Right ventricle myocardium superior (tissue), 1 donor: ENCODE measurements around the gene LGALS8. TPM values are rescaled to one million over a fixed set of nuclear protein-coding genes. Genes with fewer than 3 reads are reported as not detected.

Experiments
- ATAC-seq: fragments of 200-7000 bp; cut with Tn5 transposase; one replicate; pipeline ENCODE4 v1.9.1; 2020; ENCODE audit warnings: mild to moderate bottlenecking; ENCODE audit not compliant: poor library complexity
- DNase-seq: peaks from one replicate; pipeline ENCODE4 v3.0.0-alpha.2; 2020
- intact Hi-C: fragments of 100-400 bp; cut with DNase I; formaldehyde crosslinking; loops from one replicate; pipeline ENCODE4 v1.11.2; 2022
- total RNA-seq: library from RNA; stranded (reverse); fragmentation: NEBNext Ultra II Directional; extraction: Animal tissue kit (Norgen Biotek cat#: 25700); gene quantifications from one replicate; pipeline ENCODE4 v1.2.1, GENCODE V29; 2021
- donor health status: DM: no; HTN: yes; CAD: no; lungs with severe emphysema.

The LGALS8 gene
- total RNA-seq, 1 donor from 2014 or later, result 78.2 TPM

DNA sequence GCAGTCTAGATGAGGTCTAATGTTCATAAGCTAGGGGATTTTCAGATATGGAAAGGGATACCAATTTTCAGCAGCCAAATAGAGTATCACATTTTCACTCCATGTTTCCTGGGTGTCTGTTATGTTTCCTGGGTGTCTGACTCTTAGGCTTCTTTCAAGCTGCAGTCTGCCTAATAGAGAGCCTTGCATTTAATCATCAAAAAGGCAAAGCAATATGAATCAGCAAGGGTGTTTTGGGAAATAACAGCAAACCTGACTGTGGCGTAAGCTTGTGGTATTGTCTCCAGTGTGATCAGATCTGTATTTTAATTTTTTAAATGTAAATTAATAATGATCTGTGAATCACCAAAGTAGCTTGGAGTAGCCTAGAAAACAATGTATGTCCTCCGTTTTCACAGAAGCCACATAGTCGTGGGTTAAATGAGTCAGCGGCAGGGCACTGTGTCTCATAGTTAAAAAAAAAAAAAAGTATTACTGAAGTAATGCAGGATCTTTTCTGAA lies 10.4 kb downstream of the LGALS8 start:
- DNase-seq, result no peak
- intact Hi-C loops, result loop anchor here (10.0 kb wide), 1 partner anchor 429 kb away; no protein-coding TSS in a partner anchor
- ATAC-seq, result no peak

- DNase-seq, result no peak
- intact Hi-C loops, result loop anchor here (10.0 kb wide), 1 partner anchor 430 kb away; no protein-coding TSS in a partner anchor
- ATAC-seq, result no peak
Observed at GRCh38 chr1:236535190-236535589, 11.4 kb downstream of the LGALS8 start.

DNA sequence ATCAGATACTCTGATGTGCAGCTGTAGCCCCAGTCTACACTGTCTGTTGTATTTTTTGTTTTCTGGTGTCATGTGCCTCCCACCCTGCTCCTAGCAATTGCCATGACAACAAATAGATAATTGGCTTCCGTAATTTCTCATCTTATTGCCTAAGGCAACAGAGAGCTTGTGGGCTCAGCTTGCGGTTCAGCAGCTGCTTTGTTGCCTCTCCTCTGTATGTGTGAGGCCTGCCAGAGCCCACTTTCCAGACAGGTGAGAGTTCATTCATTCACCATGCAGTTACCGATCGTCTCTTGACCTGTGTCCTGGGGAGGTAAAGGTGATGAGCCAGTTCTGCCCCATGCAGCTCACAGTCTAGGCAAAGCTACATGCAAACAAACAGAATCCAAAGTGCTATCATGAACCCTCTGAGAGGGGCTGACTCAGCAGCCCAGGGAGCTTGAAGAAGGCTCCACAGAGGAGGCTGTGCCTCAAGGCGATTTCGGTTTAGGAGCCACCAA lies 11.9 kb downstream of the LGALS8 start:
- intact Hi-C loops, result loop anchor here (10.0 kb wide), 1 partner anchor 431 kb away; no protein-coding TSS in a partner anchor
- ATAC-seq (no peak), DNase-seq (no peak)

DNA sequence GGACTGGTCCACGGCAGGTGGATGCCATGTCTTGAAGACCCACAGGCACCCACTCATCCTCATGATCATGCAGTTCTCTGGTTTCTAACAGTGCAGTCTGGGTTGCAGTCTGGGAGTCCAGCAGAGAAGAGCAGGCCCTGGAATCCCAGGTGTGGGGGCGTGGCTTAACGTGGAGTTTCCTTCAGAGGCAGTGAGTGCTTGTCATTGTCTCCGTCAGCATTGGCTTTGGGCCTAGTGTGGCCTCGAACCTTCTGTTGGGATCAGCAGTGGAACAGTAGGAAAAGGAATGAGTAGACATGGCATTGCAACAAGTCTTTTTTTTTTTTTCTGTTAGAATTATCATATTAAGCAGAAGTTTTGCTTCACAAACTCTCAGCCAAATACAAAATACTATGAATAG lies 12.8 kb downstream of the LGALS8 start:
- ATAC-seq, result no peak
- intact Hi-C loops, result loop anchor here (10.0 kb wide), 1 partner anchor 432 kb away; no protein-coding TSS in a partner anchor

DNA sequence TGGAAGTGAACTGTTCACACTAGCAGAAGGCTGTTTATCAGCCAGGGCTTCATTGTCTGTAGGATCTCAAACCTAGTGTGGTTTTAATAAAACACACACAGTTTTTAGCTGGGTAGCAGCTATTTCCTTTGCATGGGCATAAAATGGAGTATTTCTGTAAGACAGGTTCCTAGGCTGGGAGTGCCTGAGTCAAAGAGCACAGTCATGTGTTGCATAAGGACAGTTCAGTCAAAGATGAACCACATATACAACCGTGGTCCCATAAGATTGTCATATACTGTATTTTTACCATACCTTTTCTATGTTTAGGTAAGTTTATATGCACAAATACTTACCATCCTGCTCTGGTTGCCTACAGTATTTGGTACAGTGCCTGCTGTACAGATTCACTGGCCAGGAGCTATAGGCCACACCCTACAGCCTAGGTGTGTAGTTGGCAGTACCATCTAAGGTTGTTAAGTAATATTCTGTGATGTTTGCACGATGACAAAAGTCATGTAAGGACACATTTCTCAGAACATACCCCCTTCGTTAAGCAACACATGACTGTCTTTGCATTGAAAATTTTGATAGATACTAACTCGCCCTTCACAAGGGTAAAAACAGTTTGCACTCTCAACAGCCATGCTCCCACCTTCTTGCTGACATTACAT lies 17.2 kb downstream of the LGALS8 start:
- no peak for ATAC-seq

More for the DNA sequence above, 12.8 kb downstream of the LGALS8 start:
- no peak for DNase-seq

GRCh38 chr1:236541710-236542109 lies 17.9 kb downstream of the LGALS8 start:
- intact Hi-C loops, result loop anchor here (10.0 kb wide), 1 partner anchor 53 kb away; no protein-coding TSS in a partner anchor
- no peak for DNase-seq
- ATAC-seq, result no peak

More for the DNA sequence above, 17.2 kb downstream of the LGALS8 start:
- no peak for DNase-seq
- intact Hi-C loops, result loop anchor here (10.0 kb wide), 1 partner anchor 54 kb away; no protein-coding TSS in a partner anchor

DNA sequence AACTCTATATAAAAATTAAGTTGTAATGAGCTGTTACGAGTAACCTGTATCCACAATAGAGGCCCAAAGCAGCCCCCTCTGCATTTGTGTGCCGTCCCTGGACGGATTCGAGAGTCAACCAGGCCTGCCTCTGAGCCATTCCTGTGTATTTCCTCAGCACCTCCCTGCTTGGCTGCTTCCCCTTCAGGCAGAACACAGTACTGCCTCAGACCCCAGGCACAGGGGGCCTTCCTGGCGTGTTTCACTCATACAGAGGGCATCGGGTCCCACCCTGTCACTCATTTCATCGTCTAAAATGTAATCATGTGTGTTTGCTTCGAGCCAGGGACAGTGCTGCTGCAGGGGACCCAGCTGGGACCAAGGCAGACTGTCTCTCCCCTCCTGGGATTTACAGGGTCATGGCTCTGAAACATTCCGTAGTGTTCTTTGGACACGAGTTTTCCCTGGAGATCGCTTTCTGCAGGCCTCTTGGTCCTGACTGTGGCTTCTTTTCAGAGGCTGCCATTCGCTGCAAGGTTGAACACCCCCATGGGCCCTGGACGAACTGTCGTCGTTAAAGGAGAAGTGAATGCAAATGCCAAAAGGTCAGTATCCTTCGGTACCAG lies 19.4 kb downstream of the LGALS8 start:
- no peak for ATAC-seq
- DNase-seq, result no peak
- intact Hi-C loops, result loop anchor here (10.0 kb wide), 1 partner anchor 52 kb away; no protein-coding TSS in a partner anchor

GRCh38 chr1:236545621-236546169 lies 21.9 kb downstream of the LGALS8 start:
- DNase-seq (no peak), ATAC-seq (no peak)
- intact Hi-C loops, result loop anchor here (10.0 kb wide), 1 partner anchor 49 kb away; no protein-coding TSS in a partner anchor

DNA sequence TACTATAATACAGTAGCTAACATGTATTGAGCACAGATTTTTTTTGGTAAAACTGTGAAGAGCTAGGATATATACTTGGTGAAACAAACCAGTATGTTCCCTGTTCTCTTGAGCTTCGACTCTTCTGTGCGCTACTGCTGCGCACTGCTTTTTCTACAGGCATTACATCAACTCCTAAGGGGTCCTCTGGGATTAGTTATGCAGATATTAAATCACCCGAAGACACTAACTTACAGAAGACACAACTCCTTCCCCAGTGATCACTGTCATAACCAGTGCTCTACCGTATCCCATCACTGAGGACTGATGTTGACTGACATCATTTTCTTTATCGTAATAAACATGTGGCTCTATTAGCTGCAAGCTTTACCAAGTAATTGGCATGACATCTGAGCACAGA lies 24.7 kb downstream of the LGALS8 start:
- intact Hi-C loops, result loop anchor here (10.0 kb wide), 1 partner anchor 46 kb away; no protein-coding TSS in a partner anchor
- no peak for ATAC-seq
- no peak for DNase-seq

DNA sequence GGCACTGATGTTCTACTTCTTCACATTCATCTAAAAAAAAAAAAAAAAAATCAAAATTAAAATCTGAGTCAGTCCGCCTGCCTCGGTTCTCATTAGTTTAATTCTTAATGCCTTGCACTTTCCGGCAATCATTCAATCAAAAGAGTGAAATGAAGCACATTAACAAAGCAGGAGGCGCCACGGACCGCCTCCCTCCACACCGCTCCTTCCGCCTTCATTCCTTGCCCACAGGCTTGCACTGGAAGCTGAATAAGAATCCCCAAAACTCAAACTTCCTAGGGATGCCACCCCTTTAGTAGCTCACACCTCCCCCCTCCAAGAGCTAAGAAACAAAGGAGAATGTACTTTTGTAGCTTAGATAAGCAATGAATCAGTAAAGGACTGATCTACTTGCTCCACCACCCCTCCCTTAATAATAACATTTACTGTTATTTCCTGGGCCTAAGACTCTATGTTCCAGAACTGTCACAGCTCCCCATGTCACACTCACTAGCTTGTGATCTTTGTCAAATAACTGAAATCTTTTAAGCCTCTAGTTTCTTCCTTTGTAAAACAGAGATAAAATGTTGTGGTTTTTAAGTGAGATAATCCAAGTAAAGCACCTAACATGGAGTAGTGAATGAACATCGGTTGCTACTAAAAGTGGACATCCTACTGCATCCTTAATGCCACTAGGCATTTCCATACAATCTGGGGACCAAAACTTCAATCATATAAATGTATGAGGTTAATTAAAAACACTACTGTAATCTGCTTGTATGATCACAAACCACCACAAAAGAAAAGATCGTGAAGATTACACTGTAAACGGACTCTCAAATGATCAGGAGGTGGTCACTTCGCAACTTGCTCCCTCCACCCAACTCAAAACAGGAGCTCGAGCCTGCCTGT lies 27.4 kb downstream of the LGALS8 start:
- intact Hi-C loops, result no loop called here
- ATAC-seq (no peak), DNase-seq (no peak)

DNA sequence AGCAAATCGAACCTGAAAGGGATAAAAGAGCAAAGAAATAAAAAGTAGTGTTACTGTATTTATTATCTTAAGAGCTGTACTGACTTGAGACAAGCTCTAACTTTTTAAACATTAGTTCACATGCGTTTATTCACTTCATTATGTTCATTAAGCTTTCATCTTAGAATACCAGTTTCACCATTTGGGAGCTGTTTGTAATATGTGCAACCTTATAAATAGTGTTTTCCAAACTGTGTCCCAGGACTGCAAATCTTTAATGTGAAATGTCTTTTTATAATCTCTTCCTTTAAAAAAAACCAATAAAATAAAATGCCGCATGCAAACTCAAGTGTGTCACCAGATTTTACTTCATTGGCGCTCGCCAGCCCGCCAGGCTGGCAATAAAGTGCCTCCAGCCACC lies 28.3 kb downstream of the LGALS8 start:
- intact Hi-C loops, result no loop called here
- ATAC-seq, result no peak

DNA sequence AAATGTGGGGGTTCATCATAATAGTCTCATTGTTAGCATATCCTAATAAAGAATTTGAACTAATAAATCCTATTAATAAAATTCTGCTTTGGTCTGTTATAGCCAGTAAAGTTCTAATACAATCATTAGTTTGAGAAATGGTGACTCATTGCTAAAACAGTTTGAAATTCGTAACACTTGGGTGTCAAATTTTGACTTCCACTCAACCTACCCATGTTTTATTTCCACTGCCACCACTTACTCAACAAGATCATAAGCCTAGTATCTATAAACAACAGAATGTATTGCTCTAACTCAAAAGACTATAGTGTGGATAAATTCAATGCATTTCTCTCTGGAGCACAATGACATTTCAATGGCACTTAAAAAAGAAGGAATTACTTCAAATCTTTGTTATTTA lies 29.1 kb downstream of the LGALS8 start:
- intact Hi-C loops, result no loop called here
- DNase-seq (no peak), ATAC-seq (no peak)

More for the DNA sequence above, 28.3 kb downstream of the LGALS8 start:
- DNase-seq, result no peak

DNA sequence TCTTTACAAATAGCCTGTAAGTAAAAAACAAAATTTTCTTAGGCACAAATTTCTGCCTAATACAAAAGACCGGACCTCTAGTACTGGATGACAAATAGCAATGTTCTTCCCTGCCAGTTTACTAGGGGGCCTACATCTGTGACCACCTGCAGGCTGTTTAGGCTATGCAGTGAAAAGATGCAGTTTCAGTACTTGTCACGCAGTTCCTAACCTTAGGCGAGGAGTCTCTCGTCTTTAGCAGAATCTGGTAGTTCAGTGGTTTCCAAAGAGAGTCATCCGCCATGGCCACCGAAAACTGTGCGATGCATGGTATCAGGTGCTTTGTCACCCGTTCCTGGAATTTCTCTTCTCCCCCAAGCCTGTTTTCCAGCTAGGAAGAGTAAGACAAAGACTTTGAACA lies 29.6 kb downstream of the LGALS8 start:
- intact Hi-C loops, result no loop called here
- DNase-seq (no peak), ATAC-seq (no peak)

DNA sequence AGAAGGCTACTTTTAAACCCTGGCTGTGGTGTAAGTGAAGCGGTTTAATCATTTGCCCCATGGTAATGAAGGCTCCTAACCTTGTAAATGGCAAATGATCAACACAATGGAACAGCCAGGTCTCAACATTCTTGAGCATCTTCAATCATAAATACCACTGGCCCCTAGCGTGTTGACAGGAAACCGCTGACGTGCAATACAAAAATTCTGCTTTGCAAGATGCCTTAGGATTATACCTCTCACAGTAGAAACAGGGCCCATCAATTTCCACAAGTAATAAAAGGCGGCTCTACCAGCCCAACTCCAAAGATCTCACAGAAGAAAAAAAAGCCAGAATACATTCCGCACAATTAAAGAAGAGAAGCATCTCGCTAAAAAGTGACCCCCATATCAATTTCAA lies 32.8 kb downstream of the LGALS8 start:
- DNase-seq (no peak), ATAC-seq (no peak)
- intact Hi-C loops, result no loop called here

DNA sequence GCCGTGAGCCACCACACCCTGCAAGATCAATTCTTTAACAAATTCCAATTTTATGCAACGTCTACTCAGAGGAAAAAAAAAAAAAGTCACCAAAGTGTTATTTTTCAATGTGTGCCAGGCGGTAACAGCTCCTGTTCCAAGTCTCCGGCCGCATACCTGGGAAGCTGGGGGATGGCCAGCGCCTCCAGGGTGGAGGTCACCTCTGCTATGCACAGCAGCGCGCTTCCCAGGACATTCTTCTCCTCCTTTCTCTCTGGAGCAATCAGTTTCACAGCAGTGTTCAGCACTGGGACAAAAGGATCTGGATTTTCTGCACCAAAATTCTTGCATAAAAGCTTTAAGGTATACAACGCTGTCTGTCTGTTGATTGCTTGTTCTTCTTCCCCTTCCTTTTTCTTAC lies 34.3 kb downstream of the LGALS8 start:
- DNase-seq (no peak), ATAC-seq (no peak)
- intact Hi-C loops, result no loop called here

DNA sequence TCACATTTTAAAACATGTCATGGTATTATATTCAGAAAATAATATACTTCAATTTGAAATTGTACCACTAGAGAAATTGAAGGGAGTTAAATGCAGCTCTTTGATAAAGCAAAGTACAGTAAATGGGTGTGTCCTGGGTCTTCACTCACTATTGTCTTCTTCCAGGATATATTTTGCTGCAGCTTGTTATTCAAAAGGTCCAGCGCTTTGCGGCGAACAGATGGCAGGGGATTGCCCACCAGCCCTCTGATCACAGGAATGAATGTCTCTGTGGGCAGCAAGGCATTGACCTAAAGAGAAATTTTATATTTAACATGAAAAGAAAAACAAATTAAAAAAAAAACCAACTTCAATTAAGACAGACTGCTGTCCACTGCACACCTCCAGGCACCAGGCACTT lies 35.1 kb downstream of the LGALS8 start:
- no peak for ATAC-seq
- intact Hi-C loops, result no loop called here
- no peak for DNase-seq

- ATAC-seq, result no peak
- intact Hi-C loops, result no loop called here
- no peak for DNase-seq
Observed at GRCh38 chr1:236560213-236560771, 36.5 kb downstream of the LGALS8 start.

DNA sequence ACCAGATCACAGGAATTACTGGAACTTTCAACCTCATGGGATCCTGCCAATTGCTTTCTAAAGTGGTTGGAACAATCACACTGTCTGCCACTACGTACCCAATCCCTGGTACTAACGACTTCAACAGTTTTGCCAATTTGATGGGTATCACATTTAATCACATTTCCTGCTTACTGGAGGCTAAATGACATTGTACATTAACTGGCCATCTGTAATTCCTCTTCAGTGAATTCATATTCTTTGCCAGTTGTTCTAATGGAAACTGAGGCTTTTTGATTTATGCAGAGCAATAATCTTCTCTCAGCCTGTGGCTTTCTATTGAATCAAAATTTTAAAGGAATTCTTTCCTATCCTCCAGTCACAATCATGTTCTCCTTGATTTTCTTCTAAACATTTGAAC lies 38.2 kb downstream of the LGALS8 start:
- DNase-seq, result no peak
- intact Hi-C loops, result no loop called here
- no peak for ATAC-seq
